ENCODE data around the gene SLC39A12. TPM values are rescaled to one million over a fixed set of nuclear protein-coding genes. Genes with fewer than 3 reads are reported as not detected.
A peak's percentile ranks its signal among the peaks of the same experiment; 100 is the strongest.

Gene SLC39A12
- total RNA-seq (2021) (not detected in 3 replicates), Bru-seq, nascent RNA (percentile 5 among the genes with signal in this experiment)
- long read RNA-seq, experiment 1 = 0 reads
- long read RNA-seq, experiment 2 = 0 reads
- long read RNA-seq, experiment 3 = 0 reads

DNA sequence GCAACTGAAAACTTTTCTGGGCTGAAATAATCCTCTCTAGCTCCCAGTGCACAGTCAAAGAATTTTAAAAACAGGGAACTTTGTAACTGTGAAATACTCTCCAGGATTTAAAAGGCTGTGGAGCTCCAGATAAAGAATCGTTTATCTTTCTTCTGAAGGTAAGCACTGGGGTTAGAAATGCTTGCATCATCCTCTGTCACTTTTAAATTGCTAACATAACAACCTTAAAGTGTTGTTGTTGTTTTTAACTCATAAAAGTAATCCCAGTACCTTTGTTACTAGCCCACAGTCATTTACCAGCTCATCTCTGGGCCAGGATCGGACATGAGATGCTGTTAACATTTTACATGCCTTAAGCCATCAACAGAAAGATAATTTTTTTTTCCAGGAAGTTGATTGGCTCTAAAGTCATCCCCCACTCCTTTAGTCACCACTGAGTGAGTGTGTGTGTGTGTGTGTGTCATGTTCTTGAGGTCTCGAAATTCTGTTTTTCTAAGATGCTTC, at the start of gene SLC39A12:
Gene SLC39A12 (plus strand): TSS at position 51 of the 504 bp plus-strand sequence. CDS start 1,359 bp downstream, outside the sequence.
- TF ChIP-seq SMAD4 (CRISPR knock-in tag; IDR thresholded peaks at IDR 0.05) (no peak), ESRRA (CRISPR knock-in tag; IDR thresholded peaks at IDR 0.05; ENCODE audit: borderline replicate concordance) (no peak)
- Mint-ChIP-seq H3K27ac (no peak within 1 kb of the TSS), H3K4me1 (0 out of 2 replicates have a peak, but pooled peaks cover 4% of the 10 kb centered on the region), H3K9me3 (peaks cover 9% of the 10 kb centered on the region), H3K36me3 (no peaks in the 10 kb centered on the region; the same call in 1 of the 2 replicates), H3K4me3 (no peak within 1 kb of the TSS), H3K27me3 (ENCODE audit: low read depth) (no peaks in the 10 kb centered on the region)
- no peak for ATAC-seq
- POLR2A ChIA-PET = no interaction called here
- no peak for DNase-seq (ENCODE audit: low spot score)
- CTCF ChIA-PET = no interaction called here

DNA sequence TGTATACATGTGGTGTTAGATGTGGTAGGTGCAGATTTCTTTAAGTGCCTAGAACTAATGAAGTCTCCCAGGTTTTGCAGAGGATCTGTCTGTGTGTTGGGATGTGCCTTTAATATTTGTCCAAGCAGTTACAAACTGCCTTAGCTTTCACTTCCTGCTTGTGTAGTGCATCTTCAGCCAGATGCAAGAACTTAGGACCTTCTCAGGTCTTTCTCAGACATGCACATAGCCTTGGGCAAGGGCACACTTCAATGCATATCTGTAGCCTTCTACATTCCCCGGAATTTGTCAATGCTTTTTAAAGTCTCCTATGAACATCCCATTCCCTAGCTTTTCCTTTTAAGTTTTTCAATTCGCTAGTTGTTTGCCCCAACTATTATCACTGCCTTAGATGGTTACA, 47.2 kb upstream of the SLC39A12 start:
- Mint-ChIP-seq H3K4me3 (no peak overlapping the region), H3K9me3 (no peaks in the 10 kb centered on the region), H3K4me1 (no peaks in the 10 kb centered on the region), H3K36me3 (no peaks in the 10 kb centered on the region), H3K27ac (no peak overlapping the region), H3K27me3 (ENCODE audit: low read depth) (no peaks in the 10 kb centered on the region)
- ChIA-PET POLR2A (no interaction called here), CTCF (interaction anchor here (0.7 to 1.3 kb wide), 2 partner anchors 31 to 329 kb away, joined by 3 read pairs; no protein-coding TSS in a partner anchor)
- ATAC-seq (no peak), DNase-seq (ENCODE audit: low spot score) (no peak)
- no peak for TF ChIP-seq ZNF671 (CRISPR knock-in tag; IDR thresholded peaks at IDR 0.05)
- TF ChIP-seq, protein P1, sequence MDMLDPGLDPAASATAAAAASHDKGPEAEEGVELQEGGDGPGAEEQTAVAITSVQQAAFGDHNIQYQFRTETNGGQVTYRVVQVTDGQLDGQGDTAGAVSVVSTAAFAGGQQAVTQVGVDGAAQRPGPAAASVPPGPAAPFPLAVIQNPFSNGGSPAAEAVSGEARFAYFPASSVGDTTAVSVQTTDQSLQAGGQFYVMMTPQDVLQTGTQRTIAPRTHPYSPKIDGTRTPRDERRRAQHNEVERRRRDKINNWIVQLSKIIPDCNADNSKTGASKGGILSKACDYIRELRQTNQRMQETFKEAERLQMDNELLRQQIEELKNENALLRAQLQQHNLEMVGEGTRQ (CRISPR knock-in tag; IDR thresholded peaks at IDR 0.05) = no peak
- TF ChIP-seq ZNF317 (CRISPR knock-in tag; IDR thresholded peaks at IDR 0.05; ENCODE audit: borderline replicate concordance, low read depth) = no peak

DNA sequence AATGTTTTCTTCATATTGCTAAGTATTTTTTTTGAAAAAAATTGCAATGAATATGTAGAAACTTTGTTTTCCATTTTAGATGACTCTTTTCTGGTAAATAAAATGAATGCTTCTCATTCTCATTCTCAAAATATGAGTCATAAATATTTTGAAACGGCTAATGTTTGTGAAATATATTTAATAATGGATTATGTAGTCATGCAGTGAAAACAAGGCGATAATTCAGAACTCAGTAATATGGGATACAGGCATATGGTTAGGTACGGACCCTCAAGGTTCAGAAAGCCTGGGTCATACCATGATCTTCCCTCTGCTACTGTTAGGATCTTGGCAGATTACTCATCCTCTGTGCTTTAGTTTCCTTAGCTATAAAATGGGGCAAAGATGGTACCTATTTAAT, 46.2 kb upstream of the SLC39A12 start:
- DNase-seq (ENCODE audit: low spot score) (no peak), ATAC-seq (no peak)
- Mint-ChIP-seq H3K27me3 (ENCODE audit: low read depth) (no peaks in the 10 kb centered on the region), H3K36me3 (no peaks in the 10 kb centered on the region), H3K9me3 (no peaks in the 10 kb centered on the region), H3K27ac (no peak overlapping the region), H3K4me1 (no peaks in the 10 kb centered on the region), H3K4me3 (no peak overlapping the region)
- POLR2A ChIA-PET = no interaction called here
- TF ChIP-seq ESRRA (CRISPR knock-in tag; IDR thresholded peaks at IDR 0.05; ENCODE audit: borderline replicate concordance) (no peak), ZNF423 (CRISPR knock-in tag; IDR thresholded peaks at IDR 0.05) (no peak), ZNF396 (CRISPR knock-in tag; IDR thresholded peaks at IDR 0.05; ENCODE audit: borderline replicate concordance) (no peak), FOXJ3 (CRISPR knock-in tag; IDR thresholded peaks at IDR 0.05; ENCODE audit: borderline replicate concordance) (no peak), ZNF317 (CRISPR knock-in tag; IDR thresholded peaks at IDR 0.05; ENCODE audit: borderline replicate concordance, low read depth) (no peak), ZNF671 (CRISPR knock-in tag; IDR thresholded peaks at IDR 0.05) (no peak), NFATC4 (CRISPR knock-in tag; IDR thresholded peaks at IDR 0.05) (no peak), USF1 (CRISPR knock-in tag; IDR thresholded peaks at IDR 0.05) (no peak), E2F1 (CRISPR knock-in tag; IDR thresholded peaks at IDR 0.05) (no peak), ELF4 (CRISPR knock-in tag; IDR thresholded peaks at IDR 0.05; ENCODE audit: low read depth) (no peak), MYBL2 (CRISPR knock-in tag; IDR thresholded peaks at IDR 0.05) (no peak), KAT7 (CRISPR knock-in tag; IDR thresholded peaks at IDR 0.05; ENCODE audit: borderline replicate concordance) (no peak), SP1 (CRISPR knock-in tag; conservative IDR thresholded peaks at IDR 0.05) (no peak), CREB1 (CRISPR knock-in tag; IDR thresholded peaks at IDR 0.05) (no peak), ZNF532 (CRISPR knock-in tag; IDR thresholded peaks at IDR 0.05; ENCODE audit: borderline replicate concordance) (no peak)
- TF ChIP-seq, protein P2, sequence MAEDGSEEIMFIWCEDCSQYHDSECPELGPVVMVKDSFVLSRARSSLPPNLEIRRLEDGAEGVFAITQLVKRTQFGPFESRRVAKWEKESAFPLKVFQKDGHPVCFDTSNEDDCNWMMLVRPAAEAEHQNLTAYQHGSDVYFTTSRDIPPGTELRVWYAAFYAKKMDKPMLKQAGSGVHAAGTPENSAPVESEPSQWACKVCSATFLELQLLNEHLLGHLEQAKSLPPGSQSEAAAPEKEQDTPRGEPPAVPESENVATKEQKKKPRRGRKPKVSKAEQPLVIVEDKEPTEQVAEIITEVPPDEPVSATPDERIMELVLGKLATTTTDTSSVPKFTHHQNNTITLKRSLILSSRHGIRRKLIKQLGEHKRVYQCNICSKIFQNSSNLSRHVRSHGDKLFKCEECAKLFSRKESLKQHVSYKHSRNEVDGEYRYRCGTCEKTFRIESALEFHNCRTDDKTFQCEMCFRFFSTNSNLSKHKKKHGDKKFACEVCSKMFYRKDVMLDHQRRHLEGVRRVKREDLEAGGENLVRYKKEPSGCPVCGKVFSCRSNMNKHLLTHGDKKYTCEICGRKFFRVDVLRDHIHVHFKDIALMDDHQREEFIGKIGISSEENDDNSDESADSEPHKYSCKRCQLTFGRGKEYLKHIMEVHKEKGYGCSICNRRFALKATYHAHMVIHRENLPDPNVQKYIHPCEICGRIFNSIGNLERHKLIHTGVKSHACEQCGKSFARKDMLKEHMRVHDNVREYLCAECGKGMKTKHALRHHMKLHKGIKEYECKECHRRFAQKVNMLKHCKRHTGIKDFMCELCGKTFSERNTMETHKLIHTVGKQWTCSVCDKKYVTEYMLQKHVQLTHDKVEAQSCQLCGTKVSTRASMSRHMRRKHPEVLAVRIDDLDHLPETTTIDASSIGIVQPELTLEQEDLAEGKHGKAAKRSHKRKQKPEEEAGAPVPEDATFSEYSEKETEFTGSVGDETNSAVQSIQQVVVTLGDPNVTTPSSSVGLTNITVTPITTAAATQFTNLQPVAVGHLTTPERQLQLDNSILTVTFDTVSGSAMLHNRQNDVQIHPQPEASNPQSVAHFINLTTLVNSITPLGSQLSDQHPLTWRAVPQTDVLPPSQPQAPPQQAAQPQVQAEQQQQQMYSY (CRISPR knock-in tag; IDR thresholded peaks at IDR 0.05) = no peak
- CTCF ChIA-PET = no interaction called here
